ENCODE results near the gene CDKL4.
"Not testable (repeated sequence)": the region's sequence is repeated elsewhere in the genome, so short reads cannot be mapped to it uniquely, and the experiment has no call there.

Gene CDKL4

GRCh38 chr2:39176997-39177396 is 66.8 kb downstream of the CDKL4 start:
- DNase-seq = no peak

DNA sequence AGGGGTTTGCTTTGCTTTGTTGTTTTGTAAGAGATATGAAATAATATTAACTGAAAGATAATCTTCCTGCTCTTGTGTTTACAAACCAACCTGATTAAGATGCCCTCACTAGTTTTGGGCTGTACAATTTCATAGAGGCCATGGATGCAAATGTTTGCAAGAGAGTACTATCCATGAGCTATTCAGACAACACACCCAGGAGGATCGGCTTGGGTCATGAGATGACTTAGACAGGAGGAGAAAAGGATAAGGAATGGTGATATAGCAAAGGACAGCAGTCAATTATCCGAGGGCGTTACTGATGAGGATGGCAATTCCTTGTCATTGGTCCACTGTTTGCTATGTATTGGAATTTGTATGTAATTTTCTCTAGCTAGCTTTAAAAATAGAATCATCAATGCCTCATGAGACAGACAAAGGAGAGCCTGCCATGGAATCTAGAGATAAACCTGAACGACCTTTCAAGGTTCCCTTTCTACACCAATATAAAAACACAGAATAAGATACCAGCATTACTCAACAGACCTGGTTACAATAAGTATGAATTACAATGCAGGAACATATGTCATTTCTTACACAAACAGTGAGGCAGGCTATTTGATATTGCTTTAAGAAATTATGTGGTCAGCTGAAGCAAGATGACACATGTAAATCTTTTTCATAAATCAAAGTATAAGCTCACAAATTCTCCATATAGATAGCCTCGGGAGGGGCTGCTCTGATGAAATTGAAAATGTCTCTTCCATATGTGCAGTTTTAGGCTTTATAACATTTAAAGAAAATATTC is 68.6 kb downstream of the CDKL4 start:
- no peak for DNase-seq

GRCh38 chr2:39174022-39174421 is 69.7 kb downstream of the CDKL4 start:
- no peak for DNase-seq

- DNase-seq = not testable (repeated sequence)
These were observed 71.6 kb downstream of the CDKL4 start for GRCh38 chr2:39172047-39172706.

- no peak for DNase-seq
These were observed 72.1 kb downstream of the CDKL4 start for GRCh38 chr2:39171621-39172020.

DNA sequence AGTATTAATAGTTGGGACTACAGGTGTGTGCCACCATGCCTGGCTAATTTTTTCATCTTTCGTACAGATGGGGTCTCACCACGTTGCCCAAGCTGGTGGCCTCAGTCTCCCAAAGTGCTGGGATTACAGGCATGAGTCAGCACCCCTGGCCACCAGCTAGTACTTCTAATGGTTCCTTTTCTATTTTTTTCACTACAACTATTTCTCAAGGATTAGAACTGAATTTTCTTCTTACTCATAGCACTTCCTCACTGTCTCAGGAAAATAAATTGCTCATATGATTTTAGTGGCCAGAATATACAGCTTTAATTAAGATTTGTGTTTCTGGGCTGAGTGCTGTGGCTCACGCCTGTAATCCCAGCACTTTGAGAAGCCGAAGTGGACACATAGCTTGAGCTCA is 79.7 kb downstream of the CDKL4 start:
- DNase-seq = no peak

DNA sequence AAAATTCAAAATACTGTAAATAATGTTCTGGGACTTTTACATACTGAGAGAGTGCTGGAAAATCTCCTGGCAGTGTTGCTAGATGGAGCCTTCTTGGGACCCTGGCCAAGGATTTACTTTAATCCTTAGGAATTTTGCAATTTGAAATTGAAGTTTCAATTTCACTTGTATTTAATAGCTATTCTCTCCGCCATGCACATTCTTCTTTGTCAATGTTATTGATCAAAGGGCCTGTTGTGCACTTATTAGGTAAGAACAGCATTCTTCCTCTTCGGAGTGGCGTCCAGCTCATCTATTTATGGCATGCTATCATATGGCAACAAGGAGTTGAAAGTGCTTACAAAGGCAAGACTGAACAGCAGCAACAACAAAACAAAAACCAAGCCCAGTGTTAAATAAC is 82.8 kb downstream of the CDKL4 start:
- DNase-seq = no peak

GRCh38 chr2:39159283-39159682 is 84.5 kb downstream of the CDKL4 start:
- DNase-seq = no peak

GRCh38 chr2:39158351-39158750 is 85.4 kb downstream of the CDKL4 start:
- DNase-seq = no peak

DNA sequence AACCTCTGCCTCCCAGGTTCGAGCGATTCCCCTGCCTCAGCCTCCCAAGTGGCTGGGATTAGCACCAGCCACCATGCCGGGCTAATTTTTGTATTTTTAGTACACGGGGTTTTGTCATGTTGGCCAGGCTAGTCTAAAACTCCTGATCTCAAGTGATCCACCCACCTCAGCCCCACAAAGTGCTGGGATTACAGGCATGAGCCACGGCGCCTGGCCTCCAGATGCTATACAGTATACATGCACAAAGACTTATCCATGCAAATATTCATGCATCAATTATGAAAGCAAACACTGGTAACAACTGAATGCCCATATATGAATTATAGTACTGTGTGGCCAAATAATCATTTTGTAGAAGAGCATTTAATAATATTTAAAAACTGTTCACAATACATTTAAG is 86.9 kb downstream of the CDKL4 start:
- no peak for DNase-seq

DNA sequence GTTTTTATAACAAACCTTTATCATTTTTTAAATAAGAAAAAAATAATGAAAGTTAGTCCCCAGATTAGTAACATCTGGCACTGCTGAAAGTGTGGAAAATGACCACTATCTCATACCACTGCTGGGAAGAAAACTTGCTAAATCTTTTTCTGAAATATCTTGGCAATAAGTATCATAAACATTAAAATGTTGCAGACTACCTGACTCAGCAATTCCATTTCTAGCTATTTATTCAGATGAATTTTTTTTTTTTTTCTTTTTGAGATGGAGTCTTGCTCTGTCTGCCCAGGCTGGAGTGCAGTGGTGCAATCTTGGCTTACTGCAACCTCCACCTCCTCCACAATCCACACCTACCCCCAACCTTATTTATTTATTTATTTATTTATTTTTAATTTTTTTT is 87.7 kb downstream of the CDKL4 start:
- no peak for DNase-seq

GRCh38 chr2:39155573-39155972 is 88.2 kb downstream of the CDKL4 start:
- not testable (repeated sequence) for DNase-seq

GRCh38 chr2:39154944-39155343 is 88.8 kb downstream of the CDKL4 start:
- DNase-seq = no peak

DNA sequence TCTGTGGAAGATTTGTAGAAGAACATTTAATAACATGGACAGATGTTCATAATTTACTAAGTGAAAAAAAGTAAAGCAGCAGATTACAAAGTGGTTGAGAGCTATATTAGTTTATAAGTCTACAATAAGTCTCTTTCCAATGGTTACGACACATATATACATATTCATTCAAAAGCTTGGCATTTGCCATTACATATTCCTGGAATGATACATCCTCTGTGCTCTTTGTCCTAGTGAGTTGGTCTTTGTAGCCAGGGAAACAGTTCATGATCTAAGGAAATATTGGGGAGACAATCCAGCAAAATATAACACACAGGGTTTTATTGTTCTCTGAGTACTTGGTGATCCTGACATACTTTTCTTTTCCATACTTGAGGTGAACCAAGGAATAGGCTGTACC is 90.5 kb downstream of the CDKL4 start:
- no peak for DNase-seq

- no peak for DNase-seq
These were observed 91.3 kb downstream of the CDKL4 start for GRCh38 chr2:39152504-39152903.

GRCh38 chr2:39150890-39151497 is 92.8 kb downstream of the CDKL4 start:
- no peak for DNase-seq

DNA sequence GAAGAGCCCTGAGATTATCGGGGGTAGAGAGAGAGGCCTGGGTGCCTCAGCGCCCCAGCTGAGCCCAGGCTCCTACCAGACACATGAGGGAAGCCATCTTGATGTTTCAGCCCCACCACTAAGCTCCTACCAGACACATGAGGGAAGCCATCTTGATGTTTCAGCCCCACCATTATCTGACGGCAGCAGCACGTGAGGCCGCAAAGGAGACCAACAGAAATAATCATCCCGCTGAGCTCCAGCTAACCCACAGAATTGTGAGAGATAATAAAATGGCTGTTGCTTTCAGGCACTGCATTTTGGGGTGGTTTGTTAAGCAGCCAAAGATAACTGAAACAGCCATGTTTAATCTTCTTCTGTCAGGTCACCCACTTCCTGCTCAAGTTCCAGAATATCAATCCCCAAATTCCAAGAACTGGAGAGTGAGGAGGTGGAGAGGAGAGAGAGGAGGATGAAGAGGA is 93.6 kb downstream of the CDKL4 start:
- DNase-seq = no peak

- no peak for DNase-seq
These were observed 97.1 kb downstream of the CDKL4 start for GRCh38 chr2:39146630-39147029.

- no peak for DNase-seq
These were observed 97.8 kb downstream of the CDKL4 start for GRCh38 chr2:39145906-39146421.

- DNase-seq = no peak
These were observed 99.4 kb downstream of the CDKL4 start for GRCh38 chr2:39144416-39144815.

DNA sequence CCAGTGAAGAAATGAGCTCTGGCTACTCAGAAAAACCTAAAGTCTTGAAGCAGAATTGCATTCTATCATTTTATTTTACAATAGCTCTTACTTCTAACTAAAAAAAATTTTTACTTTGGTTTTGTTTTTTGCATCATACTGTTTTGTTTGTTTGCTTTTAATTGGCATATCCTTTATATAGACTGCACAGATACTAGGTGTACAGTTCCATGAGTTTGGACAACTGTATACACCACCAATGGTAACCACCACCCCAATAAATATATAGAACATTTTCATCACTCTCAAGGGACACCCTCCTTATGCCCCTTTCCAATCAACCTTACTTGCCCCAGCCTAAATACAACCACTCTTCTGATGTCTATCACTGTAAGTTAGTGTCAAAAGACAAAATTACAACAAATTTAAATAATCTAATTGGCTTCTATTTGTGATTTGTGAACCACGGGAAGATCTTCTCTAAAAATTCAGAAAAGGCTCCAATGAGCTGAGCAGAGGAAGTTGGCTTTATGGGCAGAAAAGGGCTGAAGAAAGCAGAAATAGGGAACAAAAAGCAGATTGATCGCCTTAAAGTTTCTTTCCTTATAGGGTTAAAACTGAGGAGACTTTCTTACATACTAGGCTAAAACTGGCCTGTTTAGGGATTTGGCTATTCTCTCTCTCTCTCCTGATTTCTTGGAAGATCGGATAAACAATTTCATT is 100.7 kb downstream of the CDKL4 start:
- DNase-seq = no peak

DNA sequence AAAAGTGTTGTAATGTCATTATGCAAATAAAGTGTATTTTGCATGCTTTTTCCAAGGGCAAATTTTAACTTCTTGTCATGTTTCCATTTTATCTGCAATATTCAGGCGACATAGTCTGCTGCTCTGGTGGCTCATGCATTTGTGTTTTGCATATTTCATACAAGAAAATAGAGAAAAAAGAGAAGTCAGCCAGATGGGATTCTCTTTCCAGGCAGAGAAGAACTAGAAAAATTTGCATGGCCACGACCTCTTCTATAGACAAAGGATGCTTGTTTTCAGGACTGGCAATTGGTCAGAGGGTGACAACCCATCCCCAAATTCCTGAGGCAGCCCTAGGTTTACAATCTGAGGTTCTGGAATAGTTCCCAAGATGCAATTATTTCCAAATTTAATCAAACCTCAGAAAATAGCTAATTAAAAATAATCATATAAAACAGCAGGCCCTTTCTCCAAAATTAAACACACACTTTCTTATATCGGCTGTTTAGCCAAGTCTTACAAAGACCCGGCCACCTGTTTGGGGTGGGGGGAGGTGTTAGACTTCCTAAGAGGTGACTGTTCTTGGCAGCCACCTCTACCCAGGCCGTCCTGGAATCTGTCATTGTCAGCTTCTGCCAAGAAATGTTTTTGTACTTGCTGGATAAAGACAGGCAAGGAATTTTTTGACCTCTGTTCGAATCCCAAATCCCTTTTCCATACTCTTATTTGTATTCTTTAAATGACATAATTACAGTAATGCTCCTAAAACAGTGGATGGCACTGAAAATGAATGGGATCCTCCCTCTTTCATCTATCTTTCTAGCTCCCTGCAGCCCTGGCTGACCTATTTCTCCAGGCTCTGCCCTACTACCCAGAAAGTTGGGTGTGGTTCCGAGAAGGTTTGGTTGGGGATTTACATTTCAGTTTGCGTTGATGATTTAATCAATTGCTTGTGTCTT is 102.2 kb downstream of the CDKL4 start:
- no peak for DNase-seq

Data from kidney glomerular epithelial cell (primary cell).